ENCODE data around the gene AXIN2.

The AXIN2 gene

DNA sequence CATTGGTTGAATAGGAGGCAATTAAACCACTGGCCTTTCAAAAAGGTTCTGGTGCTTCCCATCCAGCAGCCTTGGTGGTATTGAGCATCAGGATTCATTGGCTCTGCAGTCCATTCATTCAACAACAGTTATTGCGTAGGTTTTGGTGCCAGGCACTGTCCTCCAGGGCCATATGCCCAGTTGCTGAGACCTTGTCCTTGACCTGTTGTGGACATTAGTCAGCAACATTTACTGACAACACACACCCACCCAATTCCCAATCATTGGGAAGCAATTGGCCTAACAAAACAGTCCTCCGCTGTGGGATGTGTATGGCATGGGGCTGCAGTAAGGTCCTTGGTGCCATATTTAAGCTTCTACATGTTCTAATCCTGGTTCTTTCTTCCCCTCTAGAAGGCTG is 82.2 kb downstream of the AXIN2 start:
- no peak for DNase-seq (ENCODE audit: low spot score)

Data from HuH-7 (cell line).